ENCODE measurements around the gene EFHD2. TPM values are rescaled to one million over a fixed set of nuclear protein-coding genes. Genes with fewer than 3 reads are reported as not detected.

Gene EFHD2
- total RNA-seq, 1 donor from 2014 or later, result 12.5 TPM

DNA sequence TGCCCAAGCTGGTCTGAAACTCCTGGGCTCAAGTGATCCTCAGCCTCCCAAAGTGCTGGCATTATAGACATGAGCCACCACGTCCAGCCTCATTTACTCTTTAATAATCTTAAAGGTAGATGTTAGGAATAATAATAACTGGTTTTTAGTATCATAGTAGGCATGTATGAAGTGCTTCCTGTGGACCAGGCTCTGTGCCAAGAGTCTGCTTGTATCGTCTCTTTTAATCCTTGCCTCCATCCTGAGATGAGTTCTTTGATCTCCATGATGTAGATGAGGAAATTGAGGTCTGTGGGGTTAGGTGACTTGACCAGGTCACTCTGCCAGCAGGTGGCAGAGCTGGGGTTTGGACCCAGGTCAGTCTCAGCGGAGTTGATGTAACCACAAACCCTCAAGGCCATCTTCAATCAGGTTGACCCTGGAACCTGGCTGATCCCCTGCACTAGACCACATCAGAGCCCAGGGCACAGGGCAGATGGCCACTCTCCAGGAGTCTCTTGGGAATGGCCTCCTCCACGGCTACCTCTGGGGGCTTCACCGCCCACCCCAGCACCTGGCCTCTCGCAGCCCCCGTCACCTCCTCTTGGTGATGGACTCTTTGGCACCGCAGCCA, 11.3 kb downstream of the EFHD2 start:
- Histone ChIP-seq H3K9me3 (ENCODE audit: control insufficient read depth in 3 of 3, low read length in 3 of 3) (no peaks in the 10 kb centered on the region), H3K9ac (ENCODE audit: low read depth in 1 of 3, low read length in 3 of 3) (no peak overlapping the region), H3K4me3 (ENCODE audit: low read length in 3 of 3) (no peak overlapping the region), H3K27me3 (ENCODE audit: control insufficient read depth in 3 of 3, insufficient read depth in 3 of 3, low read length in 3 of 3) (no peaks in the 10 kb centered on the region), H3K27ac (ENCODE audit: low read depth, low read length) (no peak overlapping the region), H3K4me1 (ENCODE audit: control insufficient read depth in 3 of 3, insufficient read depth in 3 of 3, low read length in 3 of 3) (peaks cover 7 to 36% (median 19%) of the 10 kb centered on the region in 3 donors), H3K36me3 (ENCODE audit: control insufficient read depth in 3 of 3, insufficient read depth in 3 of 3, low read length in 3 of 3) (no peaks in the 10 kb centered on the region)

DNA sequence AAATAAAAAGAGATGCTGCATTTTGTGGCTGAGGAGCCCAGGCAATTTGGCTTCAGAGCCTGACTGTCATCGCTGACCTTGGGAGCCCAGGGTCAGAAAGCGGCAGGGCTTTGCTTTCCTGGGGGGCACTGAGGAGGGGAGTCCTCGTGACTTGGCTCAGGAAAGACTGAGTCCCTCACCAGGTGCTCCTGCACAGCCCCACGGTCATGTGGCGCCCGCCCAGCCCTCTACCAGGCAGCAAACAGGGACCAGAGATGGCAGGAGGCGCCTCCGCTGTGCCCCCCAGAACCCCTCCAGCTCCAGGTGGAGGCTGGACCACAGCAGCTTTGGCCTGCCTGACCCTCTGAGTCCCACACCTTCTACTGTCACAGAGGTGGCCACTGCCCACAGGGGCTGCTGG, 13.2 kb downstream of the EFHD2 start:
- no peaks in the 10 kb centered on the region for H3K9me3 ChIP-seq (ENCODE audit: control insufficient read depth in 3 of 3, low read length in 3 of 3)
- H3K4me3 ChIP-seq (ENCODE audit: low read length in 3 of 3), result no peak overlapping the region
- peaks cover 0 to 25% (median 10%) of the 10 kb centered on the region in 3 donors for H3K4me1 ChIP-seq (ENCODE audit: control insufficient read depth in 3 of 3, insufficient read depth in 3 of 3, low read length in 3 of 3)
- H3K27me3 ChIP-seq (ENCODE audit: control insufficient read depth in 3 of 3, insufficient read depth in 3 of 3, low read length in 3 of 3), result peaks cover 0 to 3% (median 0%) of the 10 kb centered on the region in 3 donors
- H3K36me3 ChIP-seq (ENCODE audit: control insufficient read depth in 3 of 3, insufficient read depth in 3 of 3, low read length in 3 of 3), result no peaks in the 10 kb centered on the region
- H3K9ac ChIP-seq (ENCODE audit: low read depth in 1 of 3, low read length in 3 of 3), result no peak overlapping the region
- no peak overlapping the region for H3K27ac ChIP-seq (ENCODE audit: low read depth, low read length)

DNA sequence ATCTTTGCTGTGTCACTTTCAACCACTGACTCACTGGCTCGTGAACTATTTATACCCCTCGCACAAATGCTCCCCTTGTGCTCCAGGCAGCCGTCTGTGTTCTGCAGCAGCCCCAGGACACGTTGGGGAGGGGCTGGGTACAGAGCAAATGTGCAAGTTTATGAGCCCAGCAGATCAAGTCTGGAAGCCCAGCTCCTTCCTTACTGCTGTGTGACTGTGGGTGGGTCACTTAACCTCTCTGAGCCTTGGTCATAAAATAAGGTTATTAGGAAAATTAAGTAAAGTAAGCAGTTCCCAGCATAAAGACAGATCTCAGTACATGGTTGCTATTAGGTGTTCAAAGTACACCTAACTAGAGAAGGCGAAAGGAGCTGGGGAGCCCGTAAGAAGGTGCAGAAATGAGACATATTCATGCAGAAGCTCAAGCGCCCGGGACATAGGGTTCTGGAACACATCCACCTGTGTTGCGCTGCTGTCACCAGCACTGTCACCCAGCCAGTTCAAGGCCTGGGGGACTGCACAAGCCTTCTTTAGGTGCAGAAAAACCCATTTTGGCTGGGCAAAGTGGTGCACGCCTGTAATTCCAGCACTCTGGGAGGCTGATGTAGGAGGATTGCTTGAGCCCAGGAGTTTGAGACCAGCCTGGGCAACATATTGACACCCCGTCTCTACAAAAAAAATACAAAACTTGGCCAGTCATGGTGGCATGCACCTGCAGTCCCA, 13.8 kb downstream of the EFHD2 start:
- Histone ChIP-seq H3K9ac (ENCODE audit: low read depth in 1 of 3, low read length in 3 of 3) (no peak overlapping the region), H3K4me3 (ENCODE audit: low read length in 3 of 3) (no peak overlapping the region), H3K27me3 (ENCODE audit: control insufficient read depth in 3 of 3, insufficient read depth in 3 of 3, low read length in 3 of 3) (peaks cover 0 to 3% (median 0%) of the 10 kb centered on the region in 3 donors), H3K9me3 (ENCODE audit: control insufficient read depth in 3 of 3, low read length in 3 of 3) (no peaks in the 10 kb centered on the region), H3K4me1 (ENCODE audit: control insufficient read depth in 3 of 3, insufficient read depth in 3 of 3, low read length in 3 of 3) (peaks cover 0 to 24% (median 10%) of the 10 kb centered on the region in 3 donors), H3K36me3 (ENCODE audit: control insufficient read depth in 3 of 3, insufficient read depth in 3 of 3, low read length in 3 of 3) (no peaks in the 10 kb centered on the region), H3K27ac (ENCODE audit: low read depth, low read length) (no peak overlapping the region)

DNA sequence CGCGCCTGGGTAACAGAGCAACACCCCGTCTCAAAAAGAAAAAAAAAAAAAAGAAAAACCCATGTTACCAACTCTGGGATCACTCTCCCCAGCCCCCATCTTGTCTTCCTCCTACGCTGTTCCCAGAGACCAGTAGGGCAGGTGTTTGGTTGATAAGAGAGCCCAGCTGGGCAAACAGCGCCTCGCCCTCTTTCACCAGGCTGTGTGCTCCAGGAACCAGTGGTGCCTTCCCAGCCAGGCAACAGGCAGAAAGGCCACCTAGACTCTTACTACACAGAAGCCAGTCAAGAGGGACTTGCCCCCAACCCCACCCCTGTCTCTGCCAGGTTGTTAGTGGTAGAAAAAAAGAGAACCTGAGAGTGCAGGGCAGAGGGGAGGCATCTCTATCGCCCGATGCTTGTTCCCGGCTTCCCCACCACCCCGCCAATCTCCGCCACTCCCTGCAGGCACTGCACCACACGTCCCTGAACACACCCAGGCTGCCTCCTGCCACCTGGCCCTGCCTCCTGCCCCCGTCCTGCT, 14.5 kb downstream of the EFHD2 start:
- H3K9ac ChIP-seq (ENCODE audit: low read depth in 1 of 3, low read length in 3 of 3), result no peak overlapping the region
- no peak overlapping the region for H3K27ac ChIP-seq (ENCODE audit: low read depth, low read length)
- H3K27me3 ChIP-seq (ENCODE audit: control insufficient read depth in 3 of 3, insufficient read depth in 3 of 3, low read length in 3 of 3), result peaks cover 0 to 3% (median 0%) of the 10 kb centered on the region in 3 donors
- no peaks in the 10 kb centered on the region for H3K9me3 ChIP-seq (ENCODE audit: control insufficient read depth in 3 of 3, low read length in 3 of 3)
- peaks cover 0 to 17% (median 6%) of the 10 kb centered on the region in 3 donors for H3K4me1 ChIP-seq (ENCODE audit: control insufficient read depth in 3 of 3, insufficient read depth in 3 of 3, low read length in 3 of 3)
- no peaks in the 10 kb centered on the region for H3K36me3 ChIP-seq (ENCODE audit: control insufficient read depth in 3 of 3, insufficient read depth in 3 of 3, low read length in 3 of 3)
- no peak overlapping the region for H3K4me3 ChIP-seq (ENCODE audit: low read length in 3 of 3)

DNA sequence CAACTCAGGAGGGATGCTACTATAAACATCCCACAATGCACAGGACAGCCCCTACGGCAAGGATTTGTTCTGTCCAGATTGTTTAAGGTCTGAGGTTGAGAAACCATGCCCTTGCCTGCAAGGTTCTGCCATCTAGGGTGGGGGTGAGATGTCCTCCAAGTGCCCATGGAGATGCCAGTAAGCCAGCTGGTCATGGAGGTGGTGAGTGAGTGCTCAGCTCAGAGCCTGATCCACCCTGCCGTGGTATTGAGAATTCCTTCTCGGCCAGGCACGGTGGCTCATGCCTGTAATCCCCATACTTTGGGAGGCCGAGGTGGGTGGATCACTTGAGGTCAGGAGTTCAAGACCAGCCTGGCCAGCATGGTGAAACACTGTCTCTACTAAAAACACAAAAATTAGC, 15.3 kb downstream of the EFHD2 start:
- no peaks in the 10 kb centered on the region for H3K36me3 ChIP-seq (ENCODE audit: control insufficient read depth in 3 of 3, insufficient read depth in 3 of 3, low read length in 3 of 3)
- peaks cover 0 to 11% (median 3%) of the 10 kb centered on the region in 3 donors for H3K4me1 ChIP-seq (ENCODE audit: control insufficient read depth in 3 of 3, insufficient read depth in 3 of 3, low read length in 3 of 3)
- H3K4me3 ChIP-seq (ENCODE audit: low read length in 3 of 3), result no peak overlapping the region
- peaks cover 0 to 3% (median 0%) of the 10 kb centered on the region in 3 donors for H3K27me3 ChIP-seq (ENCODE audit: control insufficient read depth in 3 of 3, insufficient read depth in 3 of 3, low read length in 3 of 3)
- H3K9me3 ChIP-seq (ENCODE audit: control insufficient read depth in 3 of 3, low read length in 3 of 3), result no peaks in the 10 kb centered on the region
- no peak overlapping the region for H3K9ac ChIP-seq (ENCODE audit: low read depth in 1 of 3, low read length in 3 of 3)
- no peak overlapping the region for H3K27ac ChIP-seq (ENCODE audit: low read depth, low read length)

DNA sequence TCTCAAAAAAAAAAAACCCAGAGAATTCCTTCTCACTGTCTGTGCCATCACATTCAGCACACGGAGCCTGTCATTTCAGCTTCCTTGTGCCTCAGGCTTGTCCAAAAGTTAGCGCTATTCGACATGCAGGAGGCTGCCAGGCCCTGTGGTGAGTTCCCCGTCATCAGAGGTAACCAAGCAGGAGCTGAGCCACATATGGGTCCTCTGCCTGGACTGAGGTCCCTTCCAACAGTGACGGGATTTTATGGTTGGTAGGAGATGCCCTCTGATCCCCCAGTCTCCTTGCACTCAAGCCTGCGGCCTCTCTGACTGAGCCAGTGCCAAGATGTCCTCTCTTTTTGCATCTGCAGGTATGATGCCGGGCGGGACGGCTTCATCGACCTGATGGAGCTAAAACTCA, 15.8 kb downstream of the EFHD2 start:
- Histone ChIP-seq H3K9ac (ENCODE audit: low read depth in 1 of 3, low read length in 3 of 3) (no peak overlapping the region), H3K27me3 (ENCODE audit: control insufficient read depth in 3 of 3, insufficient read depth in 3 of 3, low read length in 3 of 3) (peaks cover 0 to 3% (median 0%) of the 10 kb centered on the region in 3 donors), H3K27ac (ENCODE audit: low read depth, low read length) (no peak overlapping the region), H3K4me3 (ENCODE audit: low read length in 3 of 3) (no peak overlapping the region), H3K9me3 (ENCODE audit: control insufficient read depth in 3 of 3, low read length in 3 of 3) (no peaks in the 10 kb centered on the region), H3K36me3 (ENCODE audit: control insufficient read depth in 3 of 3, insufficient read depth in 3 of 3, low read length in 3 of 3) (no peaks in the 10 kb centered on the region), H3K4me1 (ENCODE audit: control insufficient read depth in 3 of 3, insufficient read depth in 3 of 3, low read length in 3 of 3) (peaks cover 0 to 11% (median 3%) of the 10 kb centered on the region in 3 donors)

DNA sequence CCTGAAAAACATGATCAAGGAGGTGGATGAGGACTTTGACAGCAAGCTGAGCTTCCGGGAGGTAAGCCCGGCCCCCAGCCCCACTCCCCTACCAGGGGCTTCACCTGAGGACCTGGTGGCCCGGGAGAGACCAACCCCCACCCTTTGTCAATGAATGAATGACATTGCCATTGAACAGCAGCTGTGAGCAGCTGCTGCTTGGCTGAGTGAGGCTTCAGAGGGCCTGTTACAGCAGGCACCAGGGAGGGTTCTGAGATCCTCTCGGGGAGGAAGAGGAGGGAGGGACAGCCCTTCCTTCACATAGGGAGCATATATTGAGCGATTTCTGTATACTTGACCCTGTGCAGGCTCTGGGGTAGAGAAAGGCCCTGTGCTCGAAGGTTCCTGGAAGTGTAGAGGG, 16.3 kb downstream of the EFHD2 start:
- H3K9me3 ChIP-seq (ENCODE audit: control insufficient read depth in 3 of 3, low read length in 3 of 3), result no peaks in the 10 kb centered on the region
- peaks cover 0 to 10% (median 3%) of the 10 kb centered on the region in 3 donors for H3K4me1 ChIP-seq (ENCODE audit: control insufficient read depth in 3 of 3, insufficient read depth in 3 of 3, low read length in 3 of 3)
- no peak overlapping the region for H3K9ac ChIP-seq (ENCODE audit: low read depth in 1 of 3, low read length in 3 of 3)
- peaks cover 0 to 3% (median 0%) of the 10 kb centered on the region in 3 donors for H3K27me3 ChIP-seq (ENCODE audit: control insufficient read depth in 3 of 3, insufficient read depth in 3 of 3, low read length in 3 of 3)
- H3K36me3 ChIP-seq (ENCODE audit: control insufficient read depth in 3 of 3, insufficient read depth in 3 of 3, low read length in 3 of 3), result no peaks in the 10 kb centered on the region
- no peak overlapping the region for H3K27ac ChIP-seq (ENCODE audit: low read depth, low read length)
- H3K4me3 ChIP-seq (ENCODE audit: low read length in 3 of 3), result no peak overlapping the region

DNA sequence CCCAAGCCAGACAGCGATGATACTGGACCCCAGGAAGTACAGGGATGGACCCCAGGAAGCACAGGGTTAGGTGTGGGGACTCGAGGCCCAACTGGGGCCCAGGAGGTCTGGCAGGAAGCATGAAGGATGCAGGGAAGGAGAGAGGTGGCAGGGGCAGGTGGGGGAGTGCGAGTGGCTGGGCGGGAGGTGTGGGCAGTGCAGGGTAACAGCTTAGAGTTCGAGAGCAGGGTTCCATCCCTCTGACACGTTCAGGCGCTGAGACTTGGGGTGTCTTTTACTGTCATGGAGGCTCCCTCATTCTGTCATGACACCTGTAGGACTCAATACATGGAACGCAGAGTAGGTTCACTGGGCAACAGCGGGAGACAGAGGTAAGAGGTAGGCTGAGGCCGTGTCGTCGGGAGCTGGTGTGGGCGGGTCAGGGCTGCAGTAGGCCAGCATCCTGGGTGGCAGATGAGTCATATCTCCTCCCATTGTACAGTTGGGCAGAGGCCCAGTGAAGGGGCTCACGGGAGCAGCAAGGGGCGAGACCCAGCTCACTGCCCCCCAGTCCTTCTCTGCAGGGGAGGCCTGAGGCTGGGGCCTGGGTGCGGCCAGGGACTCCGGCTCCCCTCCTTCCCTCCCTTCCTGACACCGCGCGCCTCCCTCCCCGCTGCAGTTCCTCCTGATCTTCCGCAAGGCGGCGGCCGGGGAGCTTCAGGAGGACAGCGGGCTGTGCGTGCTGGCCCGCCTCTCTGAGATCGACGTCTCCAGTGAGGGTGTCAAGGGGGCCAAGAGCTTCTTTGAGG, 17.0 kb downstream of the EFHD2 start:
- peaks cover 0 to 5% (median 3%) of the 10 kb centered on the region in 3 donors for H3K4me1 ChIP-seq (ENCODE audit: control insufficient read depth in 3 of 3, insufficient read depth in 3 of 3, low read length in 3 of 3)
- no peak overlapping the region for H3K27ac ChIP-seq (ENCODE audit: low read depth, low read length)
- no peaks in the 10 kb centered on the region for H3K9me3 ChIP-seq (ENCODE audit: control insufficient read depth in 3 of 3, low read length in 3 of 3)
- no peaks in the 10 kb centered on the region for H3K36me3 ChIP-seq (ENCODE audit: control insufficient read depth in 3 of 3, insufficient read depth in 3 of 3, low read length in 3 of 3)
- peaks cover 0 to 3% (median 0%) of the 10 kb centered on the region in 3 donors for H3K27me3 ChIP-seq (ENCODE audit: control insufficient read depth in 3 of 3, insufficient read depth in 3 of 3, low read length in 3 of 3)
- H3K4me3 ChIP-seq (ENCODE audit: low read length in 3 of 3), result no peak overlapping the region
- no peak overlapping the region for H3K9ac ChIP-seq (ENCODE audit: low read depth in 1 of 3, low read length in 3 of 3)

DNA sequence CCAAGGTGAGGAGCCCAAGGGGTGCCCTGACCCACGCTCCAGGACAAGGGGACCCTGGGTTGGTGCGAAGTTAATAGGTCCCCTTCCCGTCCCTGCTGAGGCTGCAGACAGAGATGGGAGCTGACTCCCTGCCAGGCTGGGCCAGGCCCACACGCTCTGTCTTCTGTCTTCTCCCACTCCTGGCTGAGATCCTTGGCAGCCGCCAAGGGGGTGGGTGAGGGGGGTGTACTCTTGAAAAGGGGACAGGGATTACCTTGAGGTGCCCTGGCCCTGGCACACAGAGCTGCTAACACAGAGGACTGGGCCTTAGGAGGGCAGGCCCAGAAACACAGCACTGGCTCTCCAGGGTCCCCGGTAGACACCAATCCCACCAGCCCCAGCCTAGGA, 17.6 kb downstream of the EFHD2 start:
- Histone ChIP-seq H3K9me3 (ENCODE audit: control insufficient read depth in 3 of 3, low read length in 3 of 3) (no peaks in the 10 kb centered on the region), H3K4me1 (ENCODE audit: control insufficient read depth in 3 of 3, insufficient read depth in 3 of 3, low read length in 3 of 3) (peaks cover 0 to 6% (median 2%) of the 10 kb centered on the region in 3 donors), H3K36me3 (ENCODE audit: control insufficient read depth in 3 of 3, insufficient read depth in 3 of 3, low read length in 3 of 3) (no peaks in the 10 kb centered on the region), H3K27me3 (ENCODE audit: control insufficient read depth in 3 of 3, insufficient read depth in 3 of 3, low read length in 3 of 3) (peaks cover 0 to 3% (median 0%) of the 10 kb centered on the region in 3 donors), H3K9ac (ENCODE audit: low read depth in 1 of 3, low read length in 3 of 3) (no peak overlapping the region), H3K27ac (ENCODE audit: low read depth, low read length) (no peak overlapping the region), H3K4me3 (ENCODE audit: low read length in 3 of 3) (no peak overlapping the region)

All from skeletal muscle tissue (tissue), 4 donors.